RPMI7951 (cell line): ENCODE measurements around the gene TMEM141. TPM values are rescaled to one million over a fixed set of nuclear protein-coding genes. Genes with fewer than 3 reads are reported as not detected.
"Not testable (repeated sequence)": the region's sequence is repeated elsewhere in the genome, so short reads cannot be mapped to it uniquely, and the experiment has no call there.

Source experiments
- DNase-seq: peaks from one replicate; pipeline ENCODE4 v3.0.0-alpha.2; 2012; ENCODE audit warnings: low read depth
- total RNA-seq: library from RNA; depleted of rRNA; stranded (reverse); fragments of >200 nt; shearing (Covaris generic); gene quantifications from 2 replicates; pipeline ENCODE4 v1.2.3, GENCODE V29; 2014

TMEM141 gene
- total RNA-seq, 1 experiment from 2014 or later, result 49.4 TPM

DNA sequence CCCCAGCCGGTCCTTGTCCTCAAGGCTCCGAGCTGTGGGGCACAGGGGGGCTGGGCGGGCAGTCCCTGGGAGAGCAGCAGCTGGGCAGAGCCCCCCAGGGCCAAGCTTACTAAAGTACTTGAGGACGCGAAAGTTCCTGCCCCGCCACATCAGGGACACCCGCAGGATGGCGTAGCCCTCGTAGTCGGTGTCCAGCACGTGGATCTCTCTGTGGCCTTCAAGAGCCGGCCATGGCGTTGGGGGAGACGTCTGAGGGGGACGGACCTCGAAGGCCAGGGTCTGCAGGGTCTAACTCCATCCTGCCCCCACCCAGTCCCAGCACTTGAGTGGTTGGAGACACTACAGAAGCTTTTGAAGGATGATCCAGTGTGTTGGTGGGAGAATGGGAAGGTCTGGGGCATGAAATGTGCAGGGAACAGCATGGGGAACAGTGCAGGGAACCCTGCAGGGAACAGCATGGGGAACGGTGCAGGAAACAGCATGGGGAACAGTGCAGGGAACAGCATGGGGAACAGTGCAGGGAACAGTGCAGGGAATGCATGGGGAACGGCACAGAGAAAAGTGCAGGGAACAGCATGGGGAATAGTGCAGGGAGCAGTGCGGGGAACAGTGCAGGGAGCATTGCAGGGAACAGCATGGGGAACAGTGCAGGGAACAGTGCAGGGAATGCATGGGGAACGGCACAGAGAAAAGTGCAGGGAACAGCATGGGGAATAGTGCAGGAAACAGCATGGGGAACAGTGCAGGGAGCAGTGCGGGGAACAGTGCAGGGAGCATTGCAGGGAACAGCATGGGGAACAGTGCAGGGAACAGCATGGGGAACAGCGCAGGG lies 35.6 kb upstream of the TMEM141 start:
- not testable (repeated sequence) for DNase-seq

DNA sequence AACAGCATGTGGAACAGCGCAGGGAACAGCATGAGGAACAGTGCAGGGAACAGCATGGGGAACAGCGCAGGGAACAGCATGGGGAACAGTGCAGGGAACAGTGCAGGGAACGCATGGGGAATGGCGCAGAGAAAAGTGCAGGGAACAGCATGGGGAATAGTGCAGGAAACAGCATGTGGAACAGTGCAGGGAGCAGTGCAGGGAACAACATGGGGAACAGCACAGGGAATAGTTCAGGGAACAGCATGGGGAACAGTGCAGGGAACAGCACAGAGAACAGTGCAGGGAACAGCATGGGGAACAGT lies 35.1 kb upstream of the TMEM141 start:
- no peak for DNase-seq

DNA sequence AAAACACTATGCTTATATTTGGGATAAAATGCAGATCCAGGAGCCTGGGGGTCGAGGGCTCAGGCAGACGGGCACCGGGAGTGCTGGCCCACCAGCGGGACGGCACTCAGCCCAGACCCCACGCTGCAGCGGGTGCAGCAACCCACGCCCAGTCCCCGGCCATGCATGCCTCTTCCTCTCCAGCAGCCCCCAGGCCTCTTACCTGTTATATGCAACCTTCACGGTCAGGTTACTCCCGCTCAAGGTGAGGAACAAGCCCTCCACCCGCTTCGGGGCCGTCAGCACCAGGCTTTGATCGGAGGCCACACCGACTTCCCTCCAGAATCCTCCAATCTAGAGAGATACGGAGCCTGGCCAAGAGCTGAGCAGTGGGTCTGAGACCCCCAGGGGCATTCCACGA lies 34.3 kb upstream of the TMEM141 start:
- no peak for DNase-seq

DNA sequence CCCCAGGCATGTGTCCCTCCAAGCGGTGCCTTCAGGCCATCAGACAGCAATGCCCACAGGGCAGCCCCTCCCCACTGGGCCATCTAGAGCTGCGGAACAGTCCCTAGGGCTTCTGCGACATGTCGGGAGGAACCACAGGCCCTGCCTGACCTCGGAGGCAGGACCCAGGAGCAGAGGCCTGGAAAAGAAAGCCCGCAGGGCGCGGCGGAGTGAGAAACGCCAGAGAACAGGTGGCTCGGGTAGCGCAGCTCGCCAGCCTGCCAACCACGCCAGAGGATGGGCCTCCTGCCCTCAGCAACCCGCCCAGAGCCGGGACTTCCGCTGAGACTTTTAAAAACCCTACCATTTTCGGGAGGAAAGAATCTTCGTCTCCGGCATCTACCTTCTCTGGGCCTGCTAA lies 33.8 kb upstream of the TMEM141 start:
- DNase-seq, result no peak

GRCh38 chr9:136757751-136758140 lies 33.4 kb upstream of the TMEM141 start:
- no peak for DNase-seq

- DNase-seq, result no peak
These were observed 32.1 kb upstream of the TMEM141 start for GRCh38 chr9:136759001-136759400.

DNA sequence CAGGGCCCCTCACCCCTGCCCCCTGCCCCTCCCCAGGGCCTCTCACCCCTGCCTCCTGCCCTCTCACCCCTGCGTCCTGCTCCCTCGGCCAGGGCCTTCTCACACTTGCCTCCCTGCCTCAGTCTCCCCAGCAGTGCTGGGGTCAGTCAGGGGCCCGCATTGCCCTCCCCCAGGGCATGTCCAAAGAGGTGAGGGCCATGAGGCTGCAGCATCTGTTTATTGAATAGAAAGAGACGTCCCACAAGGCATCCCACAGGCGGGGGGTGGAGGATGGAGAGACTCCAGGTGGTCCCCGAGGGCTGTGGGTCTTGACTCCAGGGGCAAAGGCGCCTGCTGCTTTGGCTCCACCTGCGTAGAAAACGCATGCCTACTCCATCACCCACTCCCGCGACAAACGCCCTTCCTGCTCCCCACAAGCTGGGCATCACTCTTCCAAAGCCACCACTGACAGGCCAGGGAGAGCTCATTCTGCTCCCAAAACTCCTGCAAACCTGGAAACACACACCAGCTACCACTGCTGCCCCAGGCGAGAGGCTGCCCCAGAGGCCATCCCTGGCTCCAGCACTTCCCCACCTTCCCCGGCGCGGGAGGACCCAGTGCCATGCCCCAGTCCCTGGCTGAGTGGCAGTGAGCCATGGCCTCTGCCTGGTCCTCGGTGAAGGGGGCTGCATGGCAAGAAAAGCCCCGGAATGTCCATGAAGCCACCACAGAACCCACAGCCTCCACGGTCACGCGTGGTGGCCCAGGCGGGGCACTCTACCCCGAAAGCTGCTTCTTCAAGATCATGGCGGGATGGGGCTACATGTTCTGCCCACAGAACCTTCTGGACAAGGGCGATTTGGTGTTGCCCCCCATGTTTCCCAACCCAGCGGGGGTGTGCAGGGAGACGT lies 31.5 kb upstream of the TMEM141 start:
- no peak for DNase-seq

GRCh38 chr9:136760424-136760823 lies 30.7 kb upstream of the TMEM141 start:
- no peak for DNase-seq

DNA sequence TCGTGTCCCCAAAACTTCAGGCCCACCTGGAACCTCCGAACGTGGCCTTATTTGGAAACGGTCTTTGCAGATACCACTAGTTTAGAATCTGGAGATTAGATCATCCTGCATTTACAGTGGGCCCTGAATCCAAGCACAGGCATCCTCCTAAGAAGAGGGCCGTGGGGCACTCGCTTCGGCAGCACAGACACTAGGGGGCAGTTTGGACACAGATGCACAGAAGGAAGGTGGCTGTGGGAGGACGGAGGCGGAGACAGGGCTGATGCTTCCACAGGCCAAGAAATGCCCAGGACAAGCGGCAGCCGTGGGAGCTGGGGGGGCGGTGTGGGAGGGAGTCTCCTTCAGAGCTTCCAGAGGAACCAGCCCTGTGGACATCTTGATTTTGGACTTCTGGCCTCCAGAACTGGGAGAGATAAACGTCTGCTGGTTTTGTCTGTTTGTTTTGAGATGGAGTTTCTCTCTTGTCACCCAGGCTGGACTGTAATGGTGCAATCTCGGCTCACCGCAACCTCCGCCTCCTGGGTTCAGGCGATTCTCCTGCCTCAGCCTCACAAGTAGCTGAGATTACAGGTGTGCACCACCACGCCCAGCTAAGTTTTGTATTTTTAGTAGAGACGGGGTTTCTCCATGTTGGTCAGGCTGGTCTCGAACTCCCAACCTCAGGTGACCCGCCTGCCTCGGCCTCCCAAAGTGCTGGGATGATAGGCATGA lies 30.2 kb upstream of the TMEM141 start:
- peak; percentile 56 for DNase-seq

- no peak for DNase-seq
These were observed 29.6 kb upstream of the TMEM141 start for GRCh38 chr9:136761545-136761981.

GRCh38 chr9:136762221-136762691 lies 28.9 kb upstream of the TMEM141 start:
- DNase-seq, result no peak

GRCh38 chr9:136762915-136763648 lies 28.1 kb upstream of the TMEM141 start:
- DNase-seq, result peak; percentile 7

DNA sequence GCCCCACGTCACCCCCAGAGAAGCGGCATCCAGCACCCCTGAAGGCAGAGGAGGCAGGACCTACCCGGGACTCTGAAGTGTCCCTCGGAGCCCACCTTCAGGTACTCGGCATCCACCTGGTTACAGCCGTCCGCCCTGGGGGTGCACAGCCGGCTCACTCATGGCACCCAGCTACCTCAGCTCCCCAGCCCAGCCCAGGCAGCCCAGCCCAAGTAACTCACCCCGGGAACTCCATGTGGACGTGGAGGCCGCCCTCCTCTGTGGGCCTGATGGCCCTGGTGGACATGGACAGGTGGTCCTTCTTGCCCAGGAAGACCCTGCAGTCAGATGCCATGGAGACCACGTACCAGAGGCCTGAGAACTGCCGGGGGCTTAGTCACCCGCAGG lies 27.5 kb upstream of the TMEM141 start:
- DNase-seq, result no peak

DNA sequence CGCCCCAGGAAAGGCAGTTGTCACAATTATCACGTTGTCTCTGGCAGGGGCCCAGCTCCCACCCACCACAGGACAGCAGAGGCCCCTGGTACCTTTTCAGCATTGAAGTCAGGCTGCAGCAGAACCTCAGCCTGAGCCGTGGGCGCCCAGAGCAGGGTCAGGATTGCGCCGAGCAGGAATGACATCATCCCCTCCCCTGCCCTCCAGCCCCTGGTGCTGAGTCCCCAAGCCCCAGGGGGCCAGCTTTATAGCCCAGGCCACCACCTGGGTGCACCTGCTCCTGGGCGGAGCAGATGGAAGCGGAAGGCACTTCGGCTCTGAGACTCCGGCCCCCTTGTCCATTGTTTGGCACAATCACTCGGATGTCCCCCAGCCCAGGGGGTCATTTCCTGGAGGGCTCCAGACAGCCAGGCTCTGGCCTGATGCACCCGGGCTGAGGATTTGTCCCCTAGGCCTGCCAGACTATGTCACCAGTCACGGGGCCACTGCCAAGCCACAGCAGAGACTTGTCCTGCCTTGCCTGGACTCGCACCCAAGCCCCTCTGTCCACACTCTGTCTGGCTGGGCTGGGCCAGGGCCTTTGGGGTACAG lies 26.7 kb upstream of the TMEM141 start, which contains the start of gene LCN15:
TSS of gene LCN15 (minus strand) at position 218 of the 591 bp plus-strand sequence. CDS start at position 188, 30 bp downstream.
- no peak for DNase-seq

GRCh38 chr9:136765041-136765440 lies 26.1 kb upstream of the TMEM141 start:
- DNase-seq, result no peak

DNA sequence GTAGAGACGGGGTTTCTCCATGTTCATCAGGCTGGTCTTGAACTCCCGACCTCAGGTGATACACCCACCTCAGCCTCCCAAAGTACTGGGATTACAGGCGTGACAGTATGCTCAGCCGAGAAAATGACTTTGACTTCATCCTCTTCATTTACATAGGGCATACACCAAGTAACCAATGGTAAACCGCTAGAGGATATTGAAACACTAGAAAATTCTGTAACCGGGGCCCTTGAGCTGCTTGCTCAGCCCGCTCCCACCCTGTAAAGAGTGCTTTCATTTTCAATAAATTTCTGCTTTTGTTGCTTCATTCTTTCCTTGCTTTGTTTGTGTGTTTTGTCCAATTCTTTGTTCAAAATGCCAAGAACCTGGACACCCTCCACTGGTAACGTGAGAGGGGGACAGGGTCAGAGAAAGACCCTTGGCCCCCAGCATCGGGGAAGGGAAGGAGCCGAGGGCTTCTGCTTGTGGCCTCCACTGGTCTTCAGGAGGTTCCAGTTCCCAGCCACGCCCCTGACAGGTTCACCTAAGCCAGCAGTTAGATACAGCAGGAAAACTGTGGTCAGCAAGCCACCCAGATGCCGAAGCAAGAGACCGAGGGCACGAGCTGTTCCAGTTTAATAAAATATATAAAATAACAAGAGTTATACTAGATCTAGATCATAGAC lies 25.3 kb upstream of the TMEM141 start:
- DNase-seq, result not testable (repeated sequence)

DNA sequence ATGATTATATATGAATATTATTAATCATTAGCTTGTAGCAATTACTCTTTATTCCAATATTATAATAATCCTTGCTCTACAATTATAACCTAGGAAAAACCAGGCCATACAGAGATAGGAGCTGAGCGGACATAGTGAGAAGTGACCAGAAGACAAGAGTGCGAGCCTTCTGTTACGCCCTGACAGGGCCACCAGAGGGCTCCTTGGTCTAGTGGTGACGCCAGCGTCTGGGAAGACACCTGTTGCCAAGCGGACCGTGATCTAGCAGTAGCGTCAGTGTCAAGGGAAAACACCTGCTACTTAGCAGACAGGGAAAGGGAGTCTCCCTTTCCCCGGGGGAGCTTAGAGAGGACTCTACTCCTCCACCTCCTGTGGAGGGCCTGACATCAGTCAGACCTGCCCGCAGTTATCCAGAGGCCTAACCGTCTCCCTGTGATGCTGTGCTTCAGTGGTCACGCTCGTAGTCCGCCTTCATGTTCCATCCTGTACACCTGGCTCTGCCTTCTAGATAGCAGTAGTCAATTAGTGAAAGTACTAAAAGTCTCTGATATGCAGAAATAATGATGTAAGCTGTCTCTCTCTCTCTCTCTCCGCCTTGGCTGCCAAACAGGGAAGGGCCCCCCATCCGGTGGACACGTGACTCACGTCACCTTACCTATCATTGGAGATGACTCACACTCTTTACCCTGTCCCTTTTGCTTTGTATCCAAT lies 24.6 kb upstream of the TMEM141 start:
- DNase-seq, result peak; percentile 35

- DNase-seq, result no peak
These were observed 21.4 kb upstream of the TMEM141 start for GRCh38 chr9:136769710-136770191.

- DNase-seq, result no peak
These were observed 19.2 kb upstream of the TMEM141 start for GRCh38 chr9:136771907-136772415.
